DND-41 (cell line): ENCODE measurements around the gene SSX4B.
"Not testable (repeated sequence)": the region's sequence is repeated elsewhere in the genome, so short reads cannot be mapped to it uniquely, and the experiment has no call there.

Experiments
- CTCF ChIP-seq: IDR thresholded peaks from 2 replicates; pipeline ENCODE4 v1.5.1; 2012; ENCODE audit warnings: borderline replicate concordance, low read length, moderate library complexity, mild to moderate bottlenecking; ENCODE audit not compliant: poor library complexity, severe bottlenecking; ENCODE audit errors: extremely low read depth
- EZH2 ChIP-seq: IDR thresholded peaks from 3 replicates; pipeline ENCODE4 v1.6.1; 2012; ENCODE audit warnings: borderline replicate concordance, low read depth, mild to moderate bottlenecking, moderate library complexity, low read length, inconsistent platforms; ENCODE audit not compliant: severe bottlenecking

- not testable (repeated sequence) for TF ChIP-seq CTCF, EZH2
Observed at GRCh38 chrX:48397825-48398224, 13.9 kb downstream of the SSX4B start.
